Muscle layer of colon (tissue), 2 donors: Measurements from ENCODE around the gene MRPL51.

ENCODE experiments used
- H3K27ac ChIP-seq: one replicate; pipeline ENCODE4 v1.7.0; 2013; ENCODE audit warnings: low read depth, mild to moderate bottlenecking, low read length, moderate library complexity
- H3K27me3 ChIP-seq, 2 donors: one replicate each; pipeline ENCODE4 v1.7.0; 2013; ENCODE audit warnings: low read length in 2 of 2, mild to moderate bottlenecking in 2 of 2; ENCODE audit not compliant: insufficient read depth in 2 of 2, control insufficient read depth in 1 of 2
- H3K36me3 ChIP-seq: one replicate; pipeline ENCODE4 v1.7.0; 2013; ENCODE audit warnings: mild to moderate bottlenecking, low read length; ENCODE audit not compliant: insufficient read depth
- H3K4me1 ChIP-seq: one replicate; pipeline ENCODE4 v1.7.0; 2013; ENCODE audit warnings: mild to moderate bottlenecking, low read length; ENCODE audit not compliant: insufficient read depth
- H3K4me3 ChIP-seq, 2 donors: one replicate each; pipeline ENCODE4 v1.7.0; 2013; ENCODE audit warnings: low read length in 2 of 2, low read depth in 1 of 2, mild to moderate bottlenecking in 1 of 2, moderate library complexity in 1 of 2
- H3K9ac ChIP-seq: one replicate; pipeline ENCODE4 v1.7.0; 2013; ENCODE audit warnings: low read length
- H3K9me3 ChIP-seq: one replicate; pipeline ENCODE4 v1.7.0; 2013; ENCODE audit warnings: mild to moderate bottlenecking, low read length
- donor health status: abdominal sarcoma.
- donor health status: Adenocarcinoma of cecum.

MRPL51 gene

DNA sequence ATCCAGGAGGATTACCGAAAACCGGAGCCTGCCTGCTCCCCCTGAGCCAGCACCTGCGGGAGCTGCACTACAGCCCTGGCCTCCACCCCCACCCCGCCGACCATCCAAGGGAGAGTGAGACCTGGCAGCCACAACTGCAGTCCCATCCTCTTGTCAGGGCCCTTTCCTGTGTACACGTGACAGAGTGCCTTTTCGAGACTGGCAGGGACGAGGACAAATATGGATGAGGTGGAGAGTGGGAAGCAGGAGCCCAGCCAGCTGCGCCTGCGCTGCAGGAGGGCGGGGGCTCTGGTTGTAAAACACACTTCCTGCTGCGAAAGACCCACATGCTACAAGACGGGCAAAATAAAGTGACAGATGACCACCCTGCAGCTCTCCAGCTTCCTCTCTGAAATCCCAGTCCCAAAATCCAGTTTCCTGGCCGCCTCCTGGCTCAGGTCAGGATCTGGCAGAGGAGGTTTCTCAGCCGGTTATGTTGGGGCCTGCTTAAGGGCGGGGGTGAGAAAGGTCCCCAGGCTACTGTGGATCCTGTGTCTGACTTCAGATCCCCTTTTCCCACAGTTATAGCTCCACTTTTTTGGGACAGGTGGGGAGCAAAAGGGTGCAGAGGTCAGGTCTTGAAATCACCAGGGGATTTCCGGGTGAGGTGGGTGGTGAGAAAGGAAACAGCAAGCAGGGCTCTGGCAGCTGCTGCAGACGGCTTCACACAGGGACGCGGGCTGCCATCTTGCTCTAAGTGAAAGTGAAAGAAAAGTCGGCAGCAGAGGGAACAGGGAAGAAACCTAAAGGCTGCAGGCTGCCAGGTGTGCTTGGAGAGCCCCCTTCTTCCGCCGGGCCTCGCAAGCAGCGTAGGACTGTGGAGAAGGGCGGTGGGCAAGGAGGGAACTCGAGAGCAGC lies 41.5 kb downstream of the MRPL51 start, which contains the start of gene TAPBPL:
TSS of gene TAPBPL (plus strand) at position 695 of the 897 bp plus-strand sequence. CDS start 207 bp downstream, outside the sequence.
- H3K36me3 ChIP-seq: peaks cover 34% of the 10 kb centered on the region
- peak within 1 kb of the TSS; percentile 90 for H3K9ac ChIP-seq
- no peaks in the 10 kb centered on the region for H3K27me3 ChIP-seq
- H3K4me1 ChIP-seq: peaks cover 26% of the 10 kb centered on the region
- H3K9me3 ChIP-seq: no peaks in the 10 kb centered on the region
- H3K4me3 ChIP-seq: peak within 1 kb of the TSS; percentile 55 to 97
- peak within 1 kb of the TSS; percentile 100 for H3K27ac ChIP-seq

DNA sequence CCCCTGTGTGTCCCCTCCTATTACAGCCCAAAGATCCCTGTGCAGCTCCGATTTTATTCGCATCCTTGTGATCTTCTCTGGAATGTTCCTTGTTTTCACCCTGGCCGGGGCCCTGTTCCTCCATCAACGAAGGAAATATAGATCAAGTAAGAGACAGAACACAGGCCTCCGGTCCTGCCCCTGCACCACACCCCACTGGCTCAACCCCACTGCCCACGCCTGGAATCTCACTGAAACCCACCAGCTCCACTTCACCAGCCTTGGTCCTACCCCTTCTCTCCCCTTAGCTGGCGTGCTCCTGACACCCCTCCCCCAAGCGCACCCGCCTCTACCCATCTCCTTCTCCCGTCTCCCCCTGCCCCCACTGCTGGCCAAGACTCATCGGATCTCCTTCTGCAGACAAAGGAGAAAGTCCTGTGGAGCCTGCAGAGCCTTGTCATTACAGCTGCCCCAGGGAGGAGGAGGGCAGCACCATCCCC lies 42.2 kb downstream of the MRPL51 start:
- Histone ChIP-seq H3K4me3 (peak overlapping the region; percentile 55 to 97), H3K27ac (peak overlapping the region; percentile 100), H3K4me1 (peaks cover 26% of the 10 kb centered on the region), H3K36me3 (peaks cover 40% of the 10 kb centered on the region), H3K9me3 (no peaks in the 10 kb centered on the region), H3K9ac (peak overlapping the region; percentile 90), H3K27me3 (no peaks in the 10 kb centered on the region)

DNA sequence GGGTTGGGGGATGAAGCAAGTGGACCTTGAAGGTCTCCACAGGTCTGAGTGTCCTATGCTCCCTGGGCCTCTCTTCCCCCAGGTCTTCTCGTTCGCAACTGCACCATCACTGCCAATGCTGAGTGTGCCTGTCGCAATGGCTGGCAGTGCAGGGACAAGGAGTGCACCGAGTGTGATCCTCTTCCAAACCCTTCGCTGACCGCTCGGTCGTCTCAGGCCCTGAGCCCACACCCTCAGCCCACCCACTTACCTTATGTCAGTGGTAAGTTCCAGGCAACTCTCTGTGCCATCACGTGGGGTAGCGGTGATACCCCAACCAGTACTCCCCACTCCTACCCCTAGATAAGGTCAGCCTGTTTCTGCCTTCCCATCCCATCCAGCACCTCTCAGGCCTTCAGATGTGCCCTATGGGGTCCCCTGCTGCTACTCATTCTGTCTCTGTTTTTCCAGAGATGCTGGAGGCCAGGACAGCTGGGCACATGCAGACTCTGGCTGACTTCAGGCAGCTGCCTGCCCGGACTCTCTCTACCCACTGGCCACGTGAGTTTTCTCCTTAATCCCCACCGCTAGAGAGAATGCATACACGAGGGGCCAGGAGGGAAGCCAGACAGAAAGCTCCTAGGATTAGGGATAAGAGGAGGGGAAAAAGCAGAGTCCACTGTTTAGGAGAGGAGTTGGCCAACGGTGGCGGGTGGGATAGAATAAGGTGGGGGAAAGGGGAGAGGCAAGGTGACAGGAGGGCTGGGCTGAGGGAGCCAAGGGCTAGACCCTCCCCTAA lies 42.8 kb downstream of the MRPL51 start:
- peaks cover 46% of the 10 kb centered on the region for H3K36me3 ChIP-seq
- H3K4me1 ChIP-seq: peaks cover 26% of the 10 kb centered on the region
- H3K9me3 ChIP-seq: no peaks in the 10 kb centered on the region
- H3K27ac ChIP-seq: peak overlapping the region; percentile 100
- H3K4me3 ChIP-seq: peak overlapping the region; percentile 55 to 97
- H3K27me3 ChIP-seq: no peaks in the 10 kb centered on the region
- H3K9ac ChIP-seq: peak overlapping the region; percentile 90

DNA sequence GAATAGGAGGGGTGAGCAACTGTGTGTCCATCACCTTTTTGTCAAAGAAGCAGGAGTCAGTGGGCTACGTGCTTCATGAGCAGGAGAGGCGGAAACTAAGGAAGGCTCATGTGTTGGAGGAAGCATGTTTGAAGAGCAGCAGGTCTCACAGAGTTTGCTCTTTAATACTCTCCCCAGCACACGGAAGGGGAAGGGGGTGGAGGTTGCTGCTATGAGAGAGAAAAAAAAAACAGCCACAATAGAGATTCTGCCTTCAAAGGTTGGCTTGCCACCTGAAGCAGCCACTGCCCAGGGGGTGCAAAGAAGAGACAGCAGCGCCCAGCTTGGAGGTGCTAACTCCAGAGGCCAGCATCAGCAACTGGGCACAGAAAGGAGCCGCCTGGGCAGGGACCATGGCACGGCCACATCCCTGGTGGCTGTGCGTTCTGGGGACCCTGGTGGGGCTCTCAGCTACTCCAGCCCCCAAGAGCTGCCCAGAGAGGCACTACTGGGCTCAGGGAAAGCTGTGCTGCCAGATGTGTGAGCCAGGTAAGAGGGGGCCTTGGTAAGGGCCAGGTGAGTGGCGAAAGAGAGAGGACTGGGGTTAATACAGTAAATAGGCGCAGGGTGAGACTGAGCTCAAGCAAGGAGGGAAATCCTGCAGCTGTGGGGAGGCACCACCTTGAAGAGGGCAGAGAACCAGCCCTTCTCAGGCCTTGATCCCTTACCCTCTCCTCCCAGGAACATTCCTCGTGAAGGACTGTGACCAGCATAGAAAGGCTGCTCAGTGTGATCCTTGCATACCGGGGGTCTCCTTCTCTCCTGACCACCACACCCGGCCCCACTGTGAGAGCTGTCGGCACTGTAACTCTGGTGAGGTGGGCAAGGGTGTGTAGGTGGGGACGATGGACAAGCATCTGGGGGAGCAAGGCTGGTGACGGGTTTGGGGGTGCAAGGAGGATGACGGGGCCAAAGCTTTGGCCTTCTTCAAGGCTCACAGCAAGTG lies 48.1 kb downstream of the MRPL51 start, which contains the start of gene CD27:
TSS of gene CD27 (plus strand) at position 252 of the 985 bp plus-strand sequence. CDS start at position 393, 141 bp downstream.
- H3K4me3 ChIP-seq: no peak within 1 kb of the TSS
- H3K27me3 ChIP-seq: no peaks in the 10 kb centered on the region
- H3K9me3 ChIP-seq: no peaks in the 10 kb centered on the region
- H3K36me3 ChIP-seq: peaks cover 41% of the 10 kb centered on the region
- no peak within 1 kb of the TSS for H3K27ac ChIP-seq
- peaks cover 3% of the 10 kb centered on the region for H3K4me1 ChIP-seq
- no peak within 1 kb of the TSS for H3K9ac ChIP-seq

DNA sequence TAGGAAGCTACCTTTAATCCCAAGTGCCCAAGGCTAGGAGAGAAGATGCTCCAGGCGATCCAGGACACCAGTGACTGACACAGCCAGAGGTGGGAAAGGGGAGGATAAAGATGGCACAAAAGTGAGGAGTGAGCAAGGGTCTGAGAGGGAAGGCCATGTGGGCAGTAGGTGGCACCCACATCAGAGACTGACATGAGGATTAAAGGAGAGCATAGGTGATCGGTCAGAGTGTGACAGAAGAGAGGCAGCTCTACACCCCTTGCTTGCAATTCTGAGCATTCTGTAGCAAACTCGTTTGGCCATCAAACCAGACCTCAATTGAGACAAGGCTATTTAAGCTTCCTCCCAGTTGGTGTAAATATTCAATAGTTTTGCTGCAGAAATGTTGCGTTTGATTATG lies 49.0 kb downstream of the MRPL51 start:
- Histone ChIP-seq H3K36me3 (peaks cover 46% of the 10 kb centered on the region), H3K9me3 (no peaks in the 10 kb centered on the region), H3K9ac (no peak overlapping the region), H3K27me3 (no peaks in the 10 kb centered on the region), H3K4me1 (no peaks in the 10 kb centered on the region), H3K4me3 (no peak overlapping the region), H3K27ac (no peak overlapping the region)

DNA sequence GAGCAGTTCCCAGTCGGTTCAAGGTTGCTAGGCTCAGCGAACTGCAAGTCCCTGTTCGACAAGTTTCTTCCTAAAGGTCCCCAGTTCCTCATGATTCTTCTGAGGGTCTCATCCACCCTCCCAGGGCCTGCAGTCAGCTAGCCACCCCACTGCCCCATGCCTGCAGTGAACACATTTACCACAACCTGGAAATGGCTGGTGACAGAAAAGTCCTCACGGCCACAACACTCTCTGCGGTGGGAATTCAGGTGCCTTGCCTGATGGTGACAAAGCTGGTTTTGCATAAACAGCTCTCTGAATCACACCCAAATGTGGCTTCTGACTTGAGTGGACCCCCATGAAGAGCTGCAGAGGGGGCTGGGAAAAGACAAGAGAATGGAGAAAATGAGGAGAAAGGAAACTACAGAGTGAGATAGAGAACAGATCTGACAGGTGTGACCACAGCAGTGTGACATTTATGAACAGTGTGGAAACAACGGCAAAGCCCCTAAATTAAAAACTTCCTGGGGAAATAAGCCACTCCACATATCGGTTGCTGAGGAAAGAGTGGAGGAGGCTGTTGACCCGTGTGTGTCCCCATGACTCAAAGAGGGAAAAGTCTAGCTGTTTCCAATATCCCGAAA lies 49.6 kb downstream of the MRPL51 start:
- Histone ChIP-seq H3K4me1 (no peaks in the 10 kb centered on the region), H3K27me3 (no peaks in the 10 kb centered on the region), H3K27ac (no peak overlapping the region), H3K9me3 (no peaks in the 10 kb centered on the region), H3K36me3 (peaks cover 49% of the 10 kb centered on the region), H3K9ac (no peak overlapping the region), H3K4me3 (no peak overlapping the region)

DNA sequence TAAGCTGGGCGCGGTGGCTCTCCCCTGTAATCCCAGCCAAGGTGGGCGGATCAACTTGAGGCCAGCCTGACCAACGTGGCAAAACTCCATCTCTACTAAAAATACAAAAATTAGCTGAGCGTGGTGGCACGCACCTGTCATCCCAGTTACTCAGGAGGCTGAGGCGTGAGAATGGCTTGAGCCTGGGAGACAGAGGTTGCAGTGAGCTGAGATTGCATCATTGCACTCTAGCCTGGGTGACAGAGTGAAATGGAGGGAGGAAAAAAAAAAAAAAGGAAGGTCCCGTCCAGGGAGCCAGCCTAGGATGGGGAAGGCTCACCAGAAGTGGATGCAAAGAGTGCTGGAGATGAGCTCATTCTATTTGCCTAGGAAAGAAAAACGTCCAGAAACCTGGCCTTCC lies 50.2 kb downstream of the MRPL51 start:
- H3K4me1 ChIP-seq: no peaks in the 10 kb centered on the region
- H3K9me3 ChIP-seq: no peaks in the 10 kb centered on the region
- H3K4me3 ChIP-seq: no peak overlapping the region
- no peak overlapping the region for H3K9ac ChIP-seq
- no peaks in the 10 kb centered on the region for H3K27me3 ChIP-seq
- H3K27ac ChIP-seq: no peak overlapping the region
- H3K36me3 ChIP-seq: peaks cover 47% of the 10 kb centered on the region
